NT2/D1 (cell line): ENCODE results near the gene KRT73.

ENCODE experiments used
- SUZ12 ChIP-seq: IDR thresholded peaks from 2 replicates; pipeline ENCODE4 v1.6.1; 2011; ENCODE audit not compliant: insufficient read length, insufficient read depth; ENCODE audit errors: extremely low read depth
- YY1 ChIP-seq: IDR thresholded peaks from 2 replicates; pipeline ENCODE4 v1.6.1; 2011; ENCODE audit not compliant: insufficient read length, insufficient read depth
- ZNF274 ChIP-seq: IDR thresholded peaks from 2 replicates; pipeline ENCODE4 v1.6.1; 2011; ENCODE audit warnings: mild to moderate bottlenecking, low read depth, low read length

DNA sequence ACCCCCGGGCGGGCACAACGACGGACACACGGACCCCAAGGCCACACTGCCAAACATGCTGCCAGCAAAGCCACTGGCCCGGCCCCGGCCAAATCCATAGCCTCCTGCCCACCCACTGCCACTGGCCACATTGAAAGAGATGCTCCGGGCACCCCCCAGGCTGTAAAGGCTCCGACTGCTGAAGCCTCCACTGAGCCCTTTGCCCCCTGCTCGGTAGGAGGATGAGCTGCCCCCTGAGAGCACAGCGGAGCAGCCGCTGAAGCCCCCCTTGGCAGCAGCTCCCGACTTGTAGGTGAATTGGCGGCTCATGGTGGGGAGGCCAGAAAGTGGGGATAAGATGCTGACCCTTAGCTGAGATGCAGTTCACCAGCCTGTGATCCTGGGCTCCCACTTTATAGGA lies at the start of gene KRT73:
- no peak for TF ChIP-seq ZNF274
- no peak for TF ChIP-seq YY1
- no peak for TF ChIP-seq SUZ12
